ENCODE results near the gene IFNG-AS1.

DNA sequence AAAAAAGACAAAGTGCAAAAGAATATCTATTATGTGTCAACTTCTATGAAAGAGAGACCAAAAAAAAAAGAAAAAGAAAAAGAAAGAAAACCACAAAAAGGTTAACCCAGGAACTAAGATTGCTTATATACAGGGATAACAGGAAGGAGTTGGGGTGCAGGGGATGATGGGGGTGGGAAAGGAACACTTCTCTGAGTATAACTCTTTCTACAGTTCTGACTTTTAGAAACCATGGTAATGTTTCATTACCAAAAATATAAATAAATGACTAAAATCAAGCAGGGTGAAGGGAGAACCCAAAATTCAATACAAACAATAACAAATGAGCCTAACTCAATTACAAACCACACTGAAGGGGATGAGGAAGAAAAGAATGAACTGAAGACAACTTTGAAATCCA is 9.1 kb downstream of the IFNG-AS1 start:
- TF ChIP-seq CTCF (IDR thresholded peaks at IDR 0.05) (no peak), POLR2A (IDR thresholded peaks at IDR 0.05) (no peak)
